CD4-positive, alpha-beta T cell (primary cell): Measurements from ENCODE around the gene WDPCP. TPM values are rescaled to one million over a fixed set of nuclear protein-coding genes. Genes with fewer than 3 reads are reported as not detected.
"Not testable (repeated sequence)": the region's sequence is repeated elsewhere in the genome, so short reads cannot be mapped to it uniquely, and the experiment has no call there.

Experiments used
- ATAC-seq: fragments of 200-7000 bp; cut with Tn5 transposase; one replicate; pipeline ENCODE4 v1.10.0; 2022; ENCODE audit warnings: mild to moderate bottlenecking; ENCODE audit not compliant: poor library complexity
- CTCF ChIA-PET: fragments of 350-600 bp; sonication (Branson Sonifier 250); formaldehyde crosslinking; loops from one replicate; lab custom pipeline; 2021; ENCODE audit warnings: antibody characterized with exemption, inconsistent platforms; lab: Charles Lee
- POLR2A ChIA-PET: fragments of 350-600 bp; sonication (Branson Sonifier 250); formaldehyde crosslinking; loops from one replicate; lab custom pipeline; 2021; ENCODE audit warnings: antibody characterized with exemption, inconsistent platforms; lab: Charles Lee
- DNase-seq, 14 experiments: peaks; one replicate each; pipeline ENCODE4 v3.0.0-alpha.2; 2013 to 2020; ENCODE audit warnings: mixed read lengths in 2 of 14
- H3K27ac ChIP-seq, 2 donors: one replicate each; pipeline versions ENCODE4 v1.5.1 to v1.7.0; 2013; ENCODE audit warnings: low read length in 2 of 2, low read depth in 1 of 2, mild to moderate bottlenecking in 1 of 2
- H3K27me3 ChIP-seq, 2 experiments: 1 replicate in 1 of 2; 2 replicates in 1 of 2; pipeline versions ENCODE4 v1.6.1 to v1.7.0; 2013; ENCODE audit warnings: low read length in 2 of 2, control low read depth in 1 of 2, mild to moderate bottlenecking in 1 of 2, moderate library complexity in 1 of 2; ENCODE audit not compliant: insufficient read depth in 2 of 2, control insufficient read depth in 1 of 2
- H3K36me3 ChIP-seq: one replicate; pipeline ENCODE4 v1.6.1; 2013; ENCODE audit warnings: low read length, control low read depth; ENCODE audit not compliant: insufficient read depth
- H3K4me1 ChIP-seq: one replicate; pipeline ENCODE4 v1.6.1; 2013; ENCODE audit warnings: low read length, control low read depth; ENCODE audit not compliant: insufficient read depth
- H3K4me3 ChIP-seq: one replicate; pipeline ENCODE4 v1.5.1; 2013; ENCODE audit warnings: mild to moderate bottlenecking, low read length, moderate library complexity
- H3K9me3 ChIP-seq, 2 experiments: 1 replicate in 1 of 2; 2 replicates in 1 of 2; pipeline versions ENCODE4 v1.6.1 to v1.7.0; 2013; ENCODE audit warnings: low read length in 2 of 2, mild to moderate bottlenecking in 2 of 2, control low read depth in 1 of 2, moderate library complexity in 1 of 2; ENCODE audit not compliant: control insufficient read depth in 1 of 2, insufficient read depth in 1 of 2
- H3K27ac Mint-ChIP-seq: one replicate; pipeline ENCODE4 v1.8.0; 2020; ENCODE audit warnings: mixed read lengths
- H3K27me3 Mint-ChIP-seq: one replicate; pipeline ENCODE4 v1.8.0; 2021; ENCODE audit warnings: mixed read lengths
- H3K36me3 Mint-ChIP-seq: one replicate; pipeline ENCODE4 v1.8.0; 2021; ENCODE audit warnings: low read depth, mixed read lengths
- H3K4me1 Mint-ChIP-seq: one replicate; pipeline ENCODE4 v1.8.0; 2021; ENCODE audit warnings: low read depth, mixed read lengths
- H3K4me3 Mint-ChIP-seq: one replicate; pipeline ENCODE4 v1.8.0; 2020; ENCODE audit warnings: mild to moderate bottlenecking, mixed read lengths
- H3K9me3 Mint-ChIP-seq: one replicate; pipeline ENCODE4 v1.8.0; 2020; ENCODE audit warnings: mixed read lengths
- intact Hi-C, 2 experiments: fragments of 100-400 bp; cut with DNase I in 1 of 2; cut with micrococcal nuclease in 1 of 2; formaldehyde crosslinking; loops; one replicate each; pipeline versions ENCODE4 v1.15.1 to v1.9.0; 2023 to 2025; cut with DNase I, micrococcal nuclease
- total RNA-seq, 174 experiments: library from RNA in 2 of 174; stranded (reverse) in 2 of 174; gene quantifications; one replicate each; pipeline ENCODE4 v1.2.3 and lab custom pipeline; 2021 to 2026
- TF ChIP-seq, protein P1 (sequence below): fragments of 200-600 bp; IDR thresholded peaks from one replicate; pipeline ENCODE4 v1.8.0; 2022; ENCODE audit warnings: antibody characterized with exemption, mild to moderate bottlenecking

WDPCP gene
- total RNA-seq, 2 experiments from 2014 or later, result 8.7 to 9.9 TPM

DNA sequence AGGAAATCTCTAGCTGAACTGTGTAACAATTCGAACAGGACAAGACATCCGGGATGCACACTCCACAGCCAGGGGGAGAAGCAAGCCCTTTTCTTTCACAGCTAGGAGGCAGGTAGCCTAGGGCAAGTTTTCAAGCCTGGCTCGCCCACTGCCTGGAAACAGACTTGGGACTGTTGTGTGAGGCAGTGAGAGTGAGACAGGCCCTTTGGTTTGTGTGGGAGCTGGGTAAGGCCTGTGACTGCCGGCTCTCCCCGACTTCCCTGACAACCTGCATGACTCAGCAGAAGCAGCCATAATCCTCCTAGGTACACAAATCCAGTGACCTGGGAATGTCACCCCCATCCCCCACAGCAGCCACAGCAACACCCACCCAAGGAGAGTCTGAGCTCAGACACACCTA lies 179.7 kb downstream of the WDPCP start:
- ChIA-PET CTCF (no interaction called here), POLR2A (no interaction called here)
- no peak overlapping the region for H3K4me3 ChIP-seq
- H3K9me3 ChIP-seq, result no peaks in the 10 kb centered on the region
- Mint-ChIP-seq H3K4me1 (no peaks in the 10 kb centered on the region), H3K36me3 (peaks cover 11% of the 10 kb centered on the region), H3K27me3 (no peaks in the 10 kb centered on the region), H3K27ac (no peak overlapping the region), H3K4me3 (no peak overlapping the region), H3K9me3 (no peaks in the 10 kb centered on the region)
- intact Hi-C loops, result no loop called here
- H3K4me1 ChIP-seq, result no peaks in the 10 kb centered on the region
- no peak for DNase-seq
- no peaks in the 10 kb centered on the region for H3K27me3 ChIP-seq
- no peak overlapping the region for H3K27ac ChIP-seq
- no peaks in the 10 kb centered on the region for H3K36me3 ChIP-seq
- no peak for ATAC-seq
- TF ChIP-seq, protein P1, sequence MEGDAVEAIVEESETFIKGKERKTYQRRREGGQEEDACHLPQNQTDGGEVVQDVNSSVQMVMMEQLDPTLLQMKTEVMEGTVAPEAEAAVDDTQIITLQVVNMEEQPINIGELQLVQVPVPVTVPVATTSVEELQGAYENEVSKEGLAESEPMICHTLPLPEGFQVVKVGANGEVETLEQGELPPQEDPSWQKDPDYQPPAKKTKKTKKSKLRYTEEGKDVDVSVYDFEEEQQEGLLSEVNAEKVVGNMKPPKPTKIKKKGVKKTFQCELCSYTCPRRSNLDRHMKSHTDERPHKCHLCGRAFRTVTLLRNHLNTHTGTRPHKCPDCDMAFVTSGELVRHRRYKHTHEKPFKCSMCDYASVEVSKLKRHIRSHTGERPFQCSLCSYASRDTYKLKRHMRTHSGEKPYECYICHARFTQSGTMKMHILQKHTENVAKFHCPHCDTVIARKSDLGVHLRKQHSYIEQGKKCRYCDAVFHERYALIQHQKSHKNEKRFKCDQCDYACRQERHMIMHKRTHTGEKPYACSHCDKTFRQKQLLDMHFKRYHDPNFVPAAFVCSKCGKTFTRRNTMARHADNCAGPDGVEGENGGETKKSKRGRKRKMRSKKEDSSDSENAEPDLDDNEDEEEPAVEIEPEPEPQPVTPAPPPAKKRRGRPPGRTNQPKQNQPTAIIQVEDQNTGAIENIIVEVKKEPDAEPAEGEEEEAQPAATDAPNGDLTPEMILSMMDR, result no peak

DNA sequence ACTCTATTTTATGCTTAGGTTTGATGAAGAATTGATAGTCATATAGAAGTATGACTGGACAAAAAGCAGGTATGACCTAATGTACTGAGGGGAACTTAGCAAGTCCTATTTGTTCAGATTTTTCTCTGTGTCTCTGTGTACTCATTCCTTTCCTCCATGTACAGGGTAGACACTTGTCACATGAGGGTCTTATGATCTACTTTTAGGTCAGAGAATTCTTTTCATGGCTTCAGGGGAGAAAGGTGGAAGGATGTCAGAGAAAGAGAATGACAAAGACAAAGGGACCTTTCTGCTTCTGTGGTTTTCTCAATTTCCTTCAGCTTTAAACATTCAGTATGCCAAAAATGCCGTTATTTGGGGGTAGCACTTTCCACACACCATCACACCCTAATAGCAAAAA lies 181.6 kb downstream of the WDPCP start:
- Histone ChIP-seq H3K4me1 (no peaks in the 10 kb centered on the region), H3K27me3 (no peaks in the 10 kb centered on the region), H3K27ac (no peak overlapping the region), H3K36me3 (no peaks in the 10 kb centered on the region), H3K4me3 (no peak overlapping the region), H3K9me3 (no peaks in the 10 kb centered on the region)
- Mint-ChIP-seq H3K27me3 (no peaks in the 10 kb centered on the region), H3K9me3 (no peaks in the 10 kb centered on the region), H3K27ac (no peak overlapping the region), H3K4me1 (no peaks in the 10 kb centered on the region), H3K36me3 (peaks cover 26% of the 10 kb centered on the region), H3K4me3 (no peak overlapping the region)
- ChIA-PET CTCF (interaction anchor here (1.1 kb wide), 1 partner anchor 25 kb away, joined by 3 read pairs; no protein-coding TSS in a partner anchor), POLR2A (no interaction called here)
- TF ChIP-seq, protein P1, result no peak
- intact Hi-C loops, result no loop called here
- no peak for ATAC-seq
- DNase-seq, result no peak

DNA sequence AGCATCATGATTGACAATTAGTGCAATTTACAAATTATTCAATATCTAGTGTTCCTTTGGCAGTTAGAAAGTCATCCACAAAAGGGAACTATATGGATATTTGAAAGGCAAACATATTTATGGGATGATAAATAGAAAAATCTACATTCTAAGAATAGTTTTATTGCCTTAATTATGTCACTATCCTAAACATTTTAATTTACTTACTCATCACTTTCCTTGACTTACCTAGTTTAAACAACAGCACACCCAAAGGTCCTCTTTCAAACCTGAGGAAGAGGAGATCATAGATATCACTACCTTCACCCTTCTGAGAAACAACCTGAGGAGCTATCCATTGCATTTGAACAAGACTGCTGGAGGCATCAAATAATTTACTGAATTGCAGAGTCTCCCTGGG lies 184.5 kb downstream of the WDPCP start:
- H3K27me3 Mint-ChIP-seq, result no peaks in the 10 kb centered on the region
- Histone ChIP-seq H3K27me3 (no peaks in the 10 kb centered on the region), H3K9me3 (no peaks in the 10 kb centered on the region), H3K4me3 (no peak overlapping the region), H3K36me3 (no peaks in the 10 kb centered on the region), H3K4me1 (no peaks in the 10 kb centered on the region), H3K27ac (no peak overlapping the region)
- POLR2A ChIA-PET, result no interaction called here
- DNase-seq (no peak), ATAC-seq (no peak)
- CTCF ChIA-PET, result interaction anchor here (0.6 kb wide), 1 partner anchor 17 kb away, joined by 3 read pairs; no protein-coding TSS in a partner anchor
- H3K27ac Mint-ChIP-seq, result no peak overlapping the region
- H3K36me3 Mint-ChIP-seq, result peaks cover 48% of the 10 kb centered on the region
- TF ChIP-seq, protein P1, result no peak
- H3K4me1 Mint-ChIP-seq, result no peaks in the 10 kb centered on the region
- intact Hi-C loops, result no loop called here
- H3K4me3 Mint-ChIP-seq, result no peak overlapping the region
- H3K9me3 Mint-ChIP-seq, result no peaks in the 10 kb centered on the region

DNA sequence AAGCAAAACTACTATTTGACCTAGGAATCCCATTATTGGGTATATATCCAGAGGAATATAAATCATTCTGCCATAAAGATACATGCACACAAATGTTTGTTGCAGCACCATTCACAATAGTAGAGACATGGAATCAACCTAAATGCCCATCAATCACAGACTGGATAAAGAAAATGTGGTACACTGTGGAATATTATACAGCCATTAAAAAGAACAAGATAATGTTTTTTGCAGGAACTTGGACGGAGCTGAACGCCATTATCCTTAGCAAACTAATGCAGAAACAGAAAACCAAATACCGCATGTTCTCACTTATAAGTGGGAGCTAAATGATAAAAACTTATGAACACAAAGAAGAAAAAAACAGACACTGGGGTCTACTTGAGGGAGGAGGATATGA lies 185.4 kb downstream of the WDPCP start:
- H3K9me3 ChIP-seq, POLR2A ChIA-PET, H3K4me3 Mint-ChIP-seq, H3K27ac Mint-ChIP-seq, ATAC-seq, H3K27ac ChIP-seq, H3K4me3 ChIP-seq, H3K4me1 Mint-ChIP-seq, CTCF ChIA-PET, DNase-seq, H3K27me3 Mint-ChIP-seq, H3K4me1 ChIP-seq, intact Hi-C loops, H3K27me3 ChIP-seq, H3K9me3 Mint-ChIP-seq, H3K36me3 ChIP-seq: not testable (repeated sequence)
- peaks cover 48% of the 10 kb centered on the region for H3K36me3 Mint-ChIP-seq
